ENCODE measurements around the gene DENND5A. TPM values are rescaled to one million over a fixed set of nuclear protein-coding genes. Genes with fewer than 3 reads are reported as not detected.

Gene DENND5A
- total and polyA plus RNA-seq, 10 of the 15 experiments (the other 5 are each of a cell fraction or from before 2014, with no cell fraction given): 15.6 to 157 (median 85.1) TPM

GRCh38 chr11:9136741-9137140 lies 128.4 kb downstream of the DENND5A start:
- Histone ChIP-seq H3K9ac (ENCODE audit: control insufficient read depth, insufficient read depth, low read length) (no peak overlapping the region), H3K27me3 (replicated peaks in 1 of 2; ENCODE audit: control insufficient read depth in 2 of 2, insufficient read depth in 2 of 2, low read length in 1 of 2) (no peaks in the 10 kb centered on the region), H3K79me2 (ENCODE audit: control insufficient read depth, insufficient read depth, low read length) (no peaks in the 10 kb centered on the region), H3K4me3 (no peak overlapping the region), H3K27ac (ENCODE audit: control insufficient read depth, insufficient read depth) (no peak overlapping the region), H4K20me1 (ENCODE audit: control insufficient read depth, insufficient read depth) (no peaks in the 10 kb centered on the region), H3K4me2 (ENCODE audit: control insufficient read depth, insufficient read depth) (no peak overlapping the region), H2AFZ (ENCODE audit: control insufficient read depth, low read depth, low read length) (no peak overlapping the region), H3K9me3 (replicated peaks; ENCODE audit: control insufficient read depth, insufficient read depth, low read length) (no peaks in the 10 kb centered on the region), H3K36me3 (ENCODE audit: control insufficient read depth in 2 of 2, insufficient read depth in 2 of 2, low read length in 1 of 2) (peaks cover 5 to 6% of the 10 kb centered on the region in 2 experiments; a peak in 3 of 4 replicates), H3K4me1 (ENCODE audit: control insufficient read depth, insufficient read depth, low read length) (no peaks in the 10 kb centered on the region)
- no peak for FAIRE-seq
- no peak for DNase-seq (ENCODE audit: low read depth, low spot score)
- TF ChIP-seq BACH1 (IDR thresholded peaks at IDR 0.05; ENCODE audit: borderline replicate concordance): no peak
- TF ChIP-seq NR2C2 (IDR thresholded peaks at IDR 0.05; ENCODE audit: borderline replicate concordance, control insufficient read depth, insufficient read length, low read depth): no peak
- TF ChIP-seq SUPT20H (IDR thresholded peaks at IDR 0.05; ENCODE audit: borderline replicate concordance, control insufficient read depth, low read depth, low read length): no peak
- TF ChIP-seq CHD4 (IDR thresholded peaks at IDR 0.05): no peak
- no peak for TF ChIP-seq TAF1 (IDR thresholded peaks at IDR 0.05; ENCODE audit: borderline replicate concordance, low read depth, low read length)
- TF ChIP-seq CEBPB (IDR thresholded peaks at IDR 0.05; ENCODE audit: borderline replicate concordance in 1 of 2, low read depth in 2 of 2, low read length in 2 of 2): no peak
- no peak for TF ChIP-seq MYC (IDR thresholded peaks at IDR 0.05; ENCODE audit: insufficient read depth, insufficient read length, insufficient replicate concordance, low read length, severe bottlenecking)
- no peak for TF ChIP-seq IKZF1 (conservative IDR thresholded peaks at IDR 0.05)
- no peak for TF ChIP-seq BRCA1 (IDR thresholded peaks at IDR 0.05; ENCODE audit: low read depth, low read length)
- no peak for TF ChIP-seq NBN (IDR thresholded peaks at IDR 0.05)
- no peak for TF ChIP-seq GABPA (IDR thresholded peaks at IDR 0.05; ENCODE audit: low read depth)
- TF ChIP-seq ZSCAN29 (IDR thresholded peaks at IDR 0.05): no peak
- no peak for TF ChIP-seq CUX1 (IDR thresholded peaks at IDR 0.05; ENCODE audit: insufficient replicate concordance, low read depth, low read length)
- TF ChIP-seq CBX5 (IDR thresholded peaks at IDR 0.05; ENCODE audit: low read depth): no peak
- no peak for TF ChIP-seq ZNF217 (IDR thresholded peaks at IDR 0.05)
- no peak for TF ChIP-seq RB1 (IDR thresholded peaks at IDR 0.05; ENCODE audit: borderline replicate concordance)
- intact Hi-C loops (cut with micrococcal nuclease; ENCODE audit: unreplicated experiment): loop anchor here (1.0 kb wide), 2 partner anchors 121 to 222 kb away; no protein-coding TSS in a partner anchor
- ChIA-PET RAD21 (ENCODE audit: unreplicated experiment) (interaction anchor here (2.2 to 2.6 kb wide), 3 partner anchors 76 to 371 kb away, joined by 9 to 106 read pairs (median 14); no protein-coding TSS in a partner anchor), POLR2A (no interaction called here), CTCF (interaction anchor here (0.8 to 15.8 kb wide), 25 partner anchors 11 to 370 kb away, joined by 3 to 323 read pairs (median 5); partner anchors contain the start of genes AKIP1 and TMEM9B), SMC1A (ENCODE audit: uncharacterized antibody, unreplicated experiment) (interaction anchor here (1.0 to 2.9 kb wide), 13 partner anchors 44 to 370 kb away, joined by 3 to 95 read pairs (median 6); no protein-coding TSS in a partner anchor)
- in situ Hi-C loops (cut with MboI): loop anchor here (5.0 kb wide), 1 partner anchor 119 kb away; no protein-coding TSS in a partner anchor
- BruUV-seq (replicated peaks): no TSS peak
- ATAC-seq: no peak
- 89% methylated on average over 2 of the region's 2 CpGs for WGBS (ENCODE audit: insufficient coverage, insufficient replicate concordance, low lambda C conversion rate, missing lambda C conversion rate)
